ENCODE measurements around the gene REV3L. TPM values are rescaled to one million over a fixed set of nuclear protein-coding genes. Genes with fewer than 3 reads are reported as not detected.
A peak's percentile ranks its signal among the peaks of the same experiment; 100 is the strongest.

REV3L gene
- total RNA-seq, 1 experiment from 2014 or later = 12.8 TPM

GRCh38 chr6:111361648-111362047 is 121.4 kb downstream of the REV3L start:
- no peak overlapping the region for H3K4me2 ChIP-seq (ENCODE audit: low read length)
- H3K27ac ChIP-seq (ENCODE audit: low read depth, low read length) = no peak overlapping the region
- no peak overlapping the region for H3K9ac ChIP-seq (ENCODE audit: low read length)
- H2AFZ ChIP-seq (ENCODE audit: low read depth, low read length, poor library complexity, severe bottlenecking) = no peak overlapping the region
- TF ChIP-seq SRF (IDR thresholded peaks at IDR 0.05; ENCODE audit: low read depth) (no peak), ELF1 (IDR thresholded peaks at IDR 0.05; ENCODE audit: borderline replicate concordance, low read depth) (no peak), FOSL1 (IDR thresholded peaks at IDR 0.05; ENCODE audit: low read depth) (no peak), CTCF (IDR thresholded peaks at IDR 0.05 in 2 of 3, conservative IDR thresholded peaks at IDR 0.05 in 1 of 3; ENCODE audit: borderline replicate concordance in 1 of 3, insufficient read depth in 1 of 3, low read depth in 2 of 3, low read length in 2 of 3) (peak; percentile 59 to 71 (median 63)), POLR2AphosphoS5 (IDR thresholded peaks at IDR 0.05; ENCODE audit: low read depth, low read length) (no peak), MAX (IDR thresholded peaks at IDR 0.05) (no peak), SP1 (IDR thresholded peaks at IDR 0.05; ENCODE audit: low read depth) (no peak), ATF3 (IDR thresholded peaks at IDR 0.05) (no peak), RAD21 (IDR thresholded peaks at IDR 0.05; ENCODE audit: low read depth) (peak; percentile 77), ZFX (IDR thresholded peaks at IDR 0.05) (no peak), EZH2 (IDR thresholded peaks at IDR 0.05) (no peak), ZBTB33 (IDR thresholded peaks at IDR 0.05; ENCODE audit: extremely low read depth, insufficient replicate concordance, low read length) (no peak), CEBPB (IDR thresholded peaks at IDR 0.05; ENCODE audit: low read depth) (no peak), TCF7L2 (IDR thresholded peaks at IDR 0.05; ENCODE audit: borderline replicate concordance, extremely low read depth, insufficient read depth, insufficient read length) (no peak), YY1 (IDR thresholded peaks at IDR 0.05; ENCODE audit: extremely low read depth, insufficient replicate concordance, low read depth, low read length) (no peak), POLR2A (IDR thresholded peaks at IDR 0.05; ENCODE audit: borderline replicate concordance, extremely low read depth, insufficient read depth, insufficient read length) (no peak)
- H3K9me3 ChIP-seq (ENCODE audit: control insufficient read depth in 1 of 2, insufficient read depth in 1 of 2, low read depth in 1 of 2, low read length in 2 of 2) = no peaks in the 10 kb centered on the region
- ChIA-PET RAD21 (ENCODE audit: low non-redundant PET in 1 of 2, low total read pairs in 2 of 2, uncharacterized antibody in 2 of 2, unreplicated experiment in 2 of 2) (no interaction called here), CTCF (interaction anchor here (0.7 kb wide), 2 partner anchors 11 to 117 kb away, joined by 4 to 8 read pairs; no protein-coding TSS in a partner anchor), POLR2A (no interaction called here)
- BruUV-seq (replicated peaks) = no TSS peak
- no peaks in the 10 kb centered on the region for H3K4me1 ChIP-seq (ENCODE audit: control insufficient read depth in 1 of 2, insufficient read depth in 2 of 2, low read length in 2 of 2)
- H3K27me3 ChIP-seq (ENCODE audit: insufficient read depth, low read length) = no peaks in the 10 kb centered on the region
- no peaks in the 10 kb centered on the region for H3K9me2 ChIP-seq (ENCODE audit: insufficient read depth)
- H3K36me3 ChIP-seq (ENCODE audit: control insufficient read depth in 1 of 2, insufficient read depth in 2 of 2, low read length in 2 of 2) = peaks cover 0 to 3% of the 10 kb centered on the region in 2 experiments; a peak in 1 of 4 replicates
- DNase-seq (ENCODE audit: low read depth, low spot score) (peak; percentile 10), ATAC-seq (peak; percentile 73)
- no peaks in the 10 kb centered on the region for H4K20me1 ChIP-seq (ENCODE audit: insufficient read depth)
- intact Hi-C loops (cut with micrococcal nuclease) = loop anchor here (1.0 to 10.0 kb wide), 3 partner anchors 113 to 281 kb away; no protein-coding TSS in a partner anchor
- H3K79me2 ChIP-seq (ENCODE audit: insufficient read depth, low read length) = no peaks in the 10 kb centered on the region
- H3K4me3 ChIP-seq (replicated peaks in 1 of 2; ENCODE audit: low read depth in 1 of 2, low read length in 2 of 2) = no peak overlapping the region
